WTC11 (cell line): ENCODE results near the gene OS9. TPM values are rescaled to one million over a fixed set of nuclear protein-coding genes. Genes with fewer than 3 reads are reported as not detected.
A peak's percentile ranks its signal among the peaks of the same experiment; 100 is the strongest.

Experiments used
- ATAC-seq: fragments of 200-7000 bp; cut with Tn5 transposase; 2 replicates; pipeline ENCODE4 v1.10.0; 2021; ENCODE audit warnings: mild to moderate bottlenecking, moderate library complexity
- CTCF ChIA-PET: fragments of 300-600 bp; sonication (Branson Sonifier 250); formaldehyde crosslinking; loops from one replicate; lab custom pipeline; 2021; ENCODE audit warnings: antibody characterized with exemption; lab: Charles Lee
- POLR2A ChIA-PET: fragments of 350-600 bp; sonication (Branson Sonifier 250); formaldehyde crosslinking; loops from one replicate; lab custom pipeline; 2021; ENCODE audit warnings: antibody characterized with exemption; lab: Charles Lee
- DNase-seq: peaks from one replicate; pipeline ENCODE4 v3.0.0; 2021; ENCODE audit warnings: low spot score
- H3K27ac Mint-ChIP-seq: 2 replicates; pipeline ENCODE4 v1.8.0; 2021; ENCODE audit warnings: mixed read lengths
- H3K27me3 Mint-ChIP-seq: 2 replicates; pipeline ENCODE4 v1.8.0; 2021; ENCODE audit warnings: low read depth, mild to moderate bottlenecking, moderate library complexity, mixed read lengths
- H3K36me3 Mint-ChIP-seq: 2 replicates; pipeline ENCODE4 v1.8.0; 2021; ENCODE audit warnings: mixed read lengths
- H3K4me1 Mint-ChIP-seq: 2 replicates; pipeline ENCODE4 v1.8.0; 2022; ENCODE audit warnings: mixed read lengths
- H3K4me3 Mint-ChIP-seq: 2 replicates; pipeline ENCODE4 v1.8.0; 2021; ENCODE audit warnings: mild to moderate bottlenecking, moderate library complexity, mixed read lengths
- H3K9me3 Mint-ChIP-seq: 2 replicates; pipeline ENCODE4 v1.8.0; 2021; ENCODE audit warnings: mixed read lengths
- AR ChIP-seq: fragments of 250-450 bp; sonication (Bioruptor Pico); IDR thresholded peaks from 2 replicates; pipeline ENCODE4 v1.9.0; 2021; ENCODE audit warnings: mild to moderate bottlenecking
- ATF1 ChIP-seq: sonication (generic); formaldehyde crosslinking; IDR thresholded peaks from 2 replicates; pipeline ENCODE4 v1.8.1; 2023; ENCODE audit warnings: mild to moderate bottlenecking, moderate library complexity, missing genetic modification reagents
- CBFB ChIP-seq: sonication (generic); formaldehyde crosslinking; IDR thresholded peaks from 2 replicates; pipeline ENCODE4 v1.8.1; 2022; ENCODE audit warnings: mild to moderate bottlenecking, low read depth, missing genetic modification reagents
- CREB1 ChIP-seq: sonication (generic); formaldehyde crosslinking; IDR thresholded peaks from 2 replicates; pipeline ENCODE4 v1.8.0; 2023; ENCODE audit warnings: mild to moderate bottlenecking, missing genetic modification reagents
- ETV6 ChIP-seq: sonication (generic); formaldehyde crosslinking; IDR thresholded peaks from 2 replicates; pipeline ENCODE4 v1.8.1; 2022; ENCODE audit warnings: mild to moderate bottlenecking, missing genetic modification reagents
- GRHL2 ChIP-seq: fragments of 250-450 bp; sonication (Bioruptor Pico); IDR thresholded peaks from 2 replicates; pipeline ENCODE4 v1.8.0; 2022; ENCODE audit warnings: mild to moderate bottlenecking, moderate library complexity; ENCODE audit not compliant: insufficient replicate concordance, severe bottlenecking
- GTF2I ChIP-seq: fragments of 250-450 bp; sonication (Bioruptor Pico); conservative IDR thresholded peaks from 2 replicates; pipeline ENCODE4 v1.4.0; 2021; ENCODE audit warnings: mild to moderate bottlenecking
- HMGA2 ChIP-seq: fragments of 250-450 bp; sonication (Bioruptor Pico); IDR thresholded peaks from 2 replicates; pipeline ENCODE4 v1.4.0; 2021; ENCODE audit warnings: mild to moderate bottlenecking, moderate library complexity
- HMGXB4 ChIP-seq: sonication (generic); formaldehyde crosslinking; IDR thresholded peaks from 2 replicates; pipeline ENCODE4 v1.8.1; 2023; ENCODE audit warnings: mild to moderate bottlenecking, moderate library complexity, missing genetic modification reagents
- TEAD1 ChIP-seq: sonication (generic); formaldehyde crosslinking; IDR thresholded peaks from 2 replicates; pipeline ENCODE4 v1.8.0; 2022; ENCODE audit warnings: mild to moderate bottlenecking, missing genetic modification reagents
- TP53 ChIP-seq: sonication (generic); formaldehyde crosslinking; IDR thresholded peaks from 2 replicates; pipeline ENCODE4 v1.8.1; 2023; ENCODE audit warnings: mild to moderate bottlenecking, missing genetic modification reagents
- USF2 ChIP-seq: sonication (generic); formaldehyde crosslinking; IDR thresholded peaks from 2 replicates; pipeline ENCODE4 v1.8.1; 2023; ENCODE audit warnings: mild to moderate bottlenecking, missing genetic modification reagents, moderate library complexity
- ZBTB43 ChIP-seq: sonication (generic); formaldehyde crosslinking; IDR thresholded peaks from 2 replicates; pipeline ENCODE4 v1.8.1; 2023; ENCODE audit warnings: mild to moderate bottlenecking, missing genetic modification reagents
- ZNF219 ChIP-seq: sonication (generic); formaldehyde crosslinking; IDR thresholded peaks from 2 replicates; pipeline ENCODE4 v1.8.0; 2023; ENCODE audit warnings: missing genetic modification reagents, mild to moderate bottlenecking, borderline replicate concordance
- ZNF232 ChIP-seq: sonication (generic); formaldehyde crosslinking; IDR thresholded peaks from 2 replicates; pipeline ENCODE4 v1.8.0; 2022; ENCODE audit warnings: mild to moderate bottlenecking, missing genetic modification reagents
- ZNF396 ChIP-seq: fragments of 250-450 bp; sonication (Bioruptor Pico); IDR thresholded peaks from 2 replicates; pipeline ENCODE4 v1.8.0; 2021; ENCODE audit warnings: mild to moderate bottlenecking, moderate library complexity, borderline replicate concordance
- ZNF425 ChIP-seq: fragments of 250-450 bp; sonication (Bioruptor Pico); conservative IDR thresholded peaks from 2 replicates; pipeline ENCODE4 v1.9.0; 2021; ENCODE audit warnings: mild to moderate bottlenecking
- total RNA-seq: library from RNA; stranded (reverse); gene quantifications from 3 replicates; pipeline ENCODE4 v1.2.3, GENCODE V29; 2021
- TF ChIP-seq, protein P1 (sequence below): sonication (generic); formaldehyde crosslinking; IDR thresholded peaks from 2 replicates; pipeline ENCODE4 v1.8.0; 2023; ENCODE audit warnings: mild to moderate bottlenecking, missing genetic modification reagents
- TF ChIP-seq, protein P2 (sequence below): sonication (generic); formaldehyde crosslinking; IDR thresholded peaks from 2 replicates; pipeline ENCODE4 v1.8.0; 2023; ENCODE audit warnings: missing genetic modification reagents
- TF ChIP-seq, protein P3 (sequence below): sonication (generic); formaldehyde crosslinking; IDR thresholded peaks from 2 replicates; pipeline ENCODE4 v1.8.0; 2022; ENCODE audit warnings: mild to moderate bottlenecking, missing genetic modification reagents
- TF ChIP-seq, protein P4 (sequence below): sonication (generic); formaldehyde crosslinking; IDR thresholded peaks from 2 replicates; pipeline ENCODE4 v1.8.1; 2022; ENCODE audit warnings: mild to moderate bottlenecking, missing genetic modification reagents, moderate library complexity, borderline replicate concordance

OS9 gene
- total RNA-seq, 1 experiment from 2014 or later, result 77.5 TPM

DNA sequence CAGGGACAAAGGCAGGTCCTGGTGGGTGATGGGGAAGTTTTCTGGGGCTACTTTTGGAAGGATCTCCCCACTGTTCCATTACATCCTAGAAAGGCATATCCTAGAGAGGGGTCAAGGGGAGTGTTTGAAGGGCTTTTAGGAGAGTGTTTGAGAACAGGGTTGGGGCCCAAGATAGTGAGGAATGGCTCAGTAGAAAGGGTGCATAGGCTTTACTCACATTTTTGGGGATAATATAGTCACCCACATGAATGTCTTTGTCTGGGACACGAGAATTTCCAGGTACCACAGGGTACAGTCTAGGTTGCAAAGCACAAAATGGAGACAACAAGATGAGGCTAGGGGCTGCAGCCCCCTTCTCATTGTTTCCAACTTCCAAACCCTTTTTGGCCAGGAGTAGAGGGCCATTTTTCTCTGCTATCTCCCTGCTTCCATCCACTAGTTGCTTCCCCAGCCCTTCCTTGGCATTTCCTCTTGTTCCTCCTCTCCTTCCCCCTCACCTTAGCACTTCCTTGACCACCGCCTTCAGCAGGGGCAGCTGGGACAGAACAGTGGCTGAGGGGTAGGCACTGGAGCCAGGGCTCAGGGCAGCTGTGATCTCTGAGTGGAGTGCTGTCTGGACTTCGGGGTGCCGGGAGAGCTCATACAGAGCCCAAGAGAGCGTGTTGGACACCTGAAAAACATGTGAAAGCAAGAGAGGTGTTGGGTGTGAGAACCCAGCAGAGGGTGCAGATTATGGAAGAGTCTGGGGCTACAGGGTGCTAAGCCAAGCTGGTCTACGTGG lies 70.1 kb downstream of the OS9 start (continued):
- TF ChIP-seq, protein P1, sequence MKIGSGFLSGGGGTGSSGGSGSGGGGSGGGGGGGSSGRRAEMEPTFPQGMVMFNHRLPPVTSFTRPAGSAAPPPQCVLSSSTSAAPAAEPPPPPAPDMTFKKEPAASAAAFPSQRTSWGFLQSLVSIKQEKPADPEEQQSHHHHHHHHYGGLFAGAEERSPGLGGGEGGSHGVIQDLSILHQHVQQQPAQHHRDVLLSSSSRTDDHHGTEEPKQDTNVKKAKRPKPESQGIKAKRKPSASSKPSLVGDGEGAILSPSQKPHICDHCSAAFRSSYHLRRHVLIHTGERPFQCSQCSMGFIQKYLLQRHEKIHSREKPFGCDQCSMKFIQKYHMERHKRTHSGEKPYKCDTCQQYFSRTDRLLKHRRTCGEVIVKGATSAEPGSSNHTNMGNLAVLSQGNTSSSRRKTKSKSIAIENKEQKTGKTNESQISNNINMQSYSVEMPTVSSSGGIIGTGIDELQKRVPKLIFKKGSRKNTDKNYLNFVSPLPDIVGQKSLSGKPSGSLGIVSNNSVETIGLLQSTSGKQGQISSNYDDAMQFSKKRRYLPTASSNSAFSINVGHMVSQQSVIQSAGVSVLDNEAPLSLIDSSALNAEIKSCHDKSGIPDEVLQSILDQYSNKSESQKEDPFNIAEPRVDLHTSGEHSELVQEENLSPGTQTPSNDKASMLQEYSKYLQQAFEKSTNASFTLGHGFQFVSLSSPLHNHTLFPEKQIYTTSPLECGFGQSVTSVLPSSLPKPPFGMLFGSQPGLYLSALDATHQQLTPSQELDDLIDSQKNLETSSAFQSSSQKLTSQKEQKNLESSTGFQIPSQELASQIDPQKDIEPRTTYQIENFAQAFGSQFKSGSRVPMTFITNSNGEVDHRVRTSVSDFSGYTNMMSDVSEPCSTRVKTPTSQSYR (CRISPR knock-in tag), result no peak
- TF ChIP-seq USF2 (CRISPR knock-in tag) (no peak), ZBTB43 (CRISPR knock-in tag) (no peak), ETV6 (CRISPR knock-in tag) (no peak), HMGA2 (no peak), TP53 (no peak), AR (CRISPR knock-in tag) (no peak), ZNF425 (CRISPR knock-in tag) (no peak)

- peaks cover 13% of the 10 kb centered on the region for H3K36me3 Mint-ChIP-seq
- DNase-seq (no peak), ATAC-seq (no peak)
- ChIA-PET CTCF (interaction anchor here (1.2 to 5.3 kb wide), 3 partner anchors 8 to 51 kb away, joined by 5 to 80 read pairs (median 6); partner anchors contain the start of gene TSFM), POLR2A (interaction anchor here (0.8 kb wide), 1 partner anchor 12 kb away, joined by 3 read pairs; the partner anchor contains the start of gene CDK4)
- peak overlapping the region; percentile 74 for H3K4me3 Mint-ChIP-seq
- peaks cover 33% of the 10 kb centered on the region for H3K4me1 Mint-ChIP-seq
- no peaks in the 10 kb centered on the region for H3K9me3 Mint-ChIP-seq
- H3K27ac Mint-ChIP-seq, result no peak overlapping the region
- peaks cover 87% of the 10 kb centered on the region for H3K27me3 Mint-ChIP-seq
- TF ChIP-seq CBFB, result no peak
- TF ChIP-seq, protein P2, sequence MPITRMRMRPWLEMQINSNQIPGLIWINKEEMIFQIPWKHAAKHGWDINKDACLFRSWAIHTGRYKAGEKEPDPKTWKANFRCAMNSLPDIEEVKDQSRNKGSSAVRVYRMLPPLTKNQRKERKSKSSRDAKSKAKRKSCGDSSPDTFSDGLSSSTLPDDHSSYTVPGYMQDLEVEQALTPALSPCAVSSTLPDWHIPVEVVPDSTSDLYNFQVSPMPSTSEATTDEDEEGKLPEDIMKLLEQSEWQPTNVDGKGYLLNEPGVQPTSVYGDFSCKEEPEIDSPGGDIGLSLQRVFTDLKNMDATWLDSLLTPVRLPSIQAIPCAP (CRISPR knock-in tag), result no peak
- no peak for TF ChIP-seq CREB1
- TF ChIP-seq GTF2I, result no peak
- TF ChIP-seq TEAD1 (CRISPR knock-in tag), result no peak
- no peak for TF ChIP-seq ATF1
- no peak for TF ChIP-seq ZNF219 (CRISPR knock-in tag)
- TF ChIP-seq, protein P3, sequence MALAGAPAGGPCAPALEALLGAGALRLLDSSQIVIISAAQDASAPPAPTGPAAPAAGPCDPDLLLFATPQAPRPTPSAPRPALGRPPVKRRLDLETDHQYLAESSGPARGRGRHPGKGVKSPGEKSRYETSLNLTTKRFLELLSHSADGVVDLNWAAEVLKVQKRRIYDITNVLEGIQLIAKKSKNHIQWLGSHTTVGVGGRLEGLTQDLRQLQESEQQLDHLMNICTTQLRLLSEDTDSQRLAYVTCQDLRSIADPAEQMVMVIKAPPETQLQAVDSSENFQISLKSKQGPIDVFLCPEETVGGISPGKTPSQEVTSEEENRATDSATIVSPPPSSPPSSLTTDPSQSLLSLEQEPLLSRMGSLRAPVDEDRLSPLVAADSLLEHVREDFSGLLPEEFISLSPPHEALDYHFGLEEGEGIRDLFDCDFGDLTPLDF (CRISPR knock-in tag), result no peak
- TF ChIP-seq, protein P4, sequence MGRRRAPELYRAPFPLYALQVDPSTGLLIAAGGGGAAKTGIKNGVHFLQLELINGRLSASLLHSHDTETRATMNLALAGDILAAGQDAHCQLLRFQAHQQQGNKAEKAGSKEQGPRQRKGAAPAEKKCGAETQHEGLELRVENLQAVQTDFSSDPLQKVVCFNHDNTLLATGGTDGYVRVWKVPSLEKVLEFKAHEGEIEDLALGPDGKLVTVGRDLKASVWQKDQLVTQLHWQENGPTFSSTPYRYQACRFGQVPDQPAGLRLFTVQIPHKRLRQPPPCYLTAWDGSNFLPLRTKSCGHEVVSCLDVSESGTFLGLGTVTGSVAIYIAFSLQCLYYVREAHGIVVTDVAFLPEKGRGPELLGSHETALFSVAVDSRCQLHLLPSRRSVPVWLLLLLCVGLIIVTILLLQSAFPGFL (CRISPR knock-in tag), result no peak
- no peak for TF ChIP-seq ZNF396
- TF ChIP-seq ZNF232, result no peak
- TF ChIP-seq HMGXB4 (CRISPR knock-in tag), result no peak
- TF ChIP-seq GRHL2 (CRISPR knock-in tag), result no peak
Measured at GRCh38 chr12:57764662-57765002, 70.7 kb downstream of the OS9 start.
